ENCODE measurements around the gene PPFIBP1. TPM values are rescaled to one million over a fixed set of nuclear protein-coding genes. Genes with fewer than 3 reads are reported as not detected.

PPFIBP1 gene
- total RNA-seq, 1 experiment from 2014 or later = 88.6 TPM

DNA sequence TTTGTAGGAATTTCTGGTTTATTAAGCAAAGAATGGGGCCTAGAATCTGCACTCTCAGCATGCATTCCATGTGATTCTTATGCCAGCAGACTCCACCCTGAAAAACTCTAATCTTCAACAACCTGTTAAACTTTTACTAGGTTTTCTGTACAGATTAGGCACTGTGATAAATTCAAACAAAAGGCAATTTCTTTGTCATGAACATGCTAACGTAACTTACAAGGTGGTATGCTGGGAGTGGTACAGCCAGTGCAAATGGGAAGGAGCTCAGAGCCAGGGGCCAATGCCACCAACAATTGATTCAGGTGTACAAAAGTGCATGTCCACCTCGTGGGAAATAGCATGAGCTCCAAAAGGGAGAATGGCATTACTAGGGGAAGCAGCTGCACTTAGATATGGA lies 83.0 kb downstream of the PPFIBP1 start:
- intact Hi-C loops (cut with micrococcal nuclease; ENCODE audit: unreplicated experiment) (no loop called here), in situ Hi-C loops (cut with HindIII; ENCODE audit: low pct_unique_long_range_greater_than_20kb, low sequenced_read_pairs) (no loop called here)
- TF ChIP-seq TCF7L2 (IDR thresholded peaks at IDR 0.05; ENCODE audit: low read depth, low read length) = no peak
- peaks cover 6% of the 10 kb centered on the region; the same call in 1 of the 2 replicates for H3K9me3 ChIP-seq (ENCODE audit: control insufficient read depth, insufficient read depth, low read depth, low read length)
- H3K4me1 ChIP-seq (ENCODE audit: control insufficient read depth, insufficient read depth, low read length) = peaks cover 26% of the 10 kb centered on the region
- no peaks in the 10 kb centered on the region for H3K36me3 ChIP-seq (ENCODE audit: control insufficient read depth, insufficient read depth, low read length)
- ChIA-PET POLR2A (no interaction called here), CTCF (no interaction called here)
- ATAC-seq = no peak
- no peak for DNase-seq (ENCODE audit: low read depth, low spot score)
- H3K27me3 ChIP-seq (ENCODE audit: control insufficient read depth, insufficient read depth, low read length) = no peaks in the 10 kb centered on the region
- H3K27ac ChIP-seq (ENCODE audit: low read length) = no peak overlapping the region
- BruUV-seq (replicated peaks) = no TSS peak
- H3K4me3 ChIP-seq (ENCODE audit: low read depth in 2 of 2, low read length in 2 of 2) = no peak overlapping the region

DNA sequence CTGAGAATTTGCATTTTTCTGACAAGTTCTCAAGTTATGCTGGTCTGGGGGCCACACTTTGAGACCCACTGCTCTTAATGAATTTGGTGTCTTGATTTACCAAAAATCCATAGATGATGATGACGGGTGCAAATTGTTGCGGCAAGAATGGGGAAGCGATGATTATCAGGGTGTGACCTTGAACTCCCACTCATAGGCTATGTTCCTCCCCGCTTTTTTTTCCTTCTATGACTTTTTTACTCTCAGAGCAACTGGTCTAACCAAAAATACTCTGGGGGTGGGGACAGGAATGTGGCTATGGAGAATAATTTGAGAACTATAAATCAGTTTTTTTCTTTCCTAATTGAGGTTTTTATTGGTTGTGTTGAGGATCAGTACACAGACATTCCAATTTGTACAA lies 83.6 kb downstream of the PPFIBP1 start:
- Histone ChIP-seq H3K27ac (ENCODE audit: low read length) (no peak overlapping the region), H3K9me3 (ENCODE audit: control insufficient read depth, insufficient read depth, low read depth, low read length) (peaks cover 6% of the 10 kb centered on the region; the same call in 1 of the 2 replicates), H3K27me3 (ENCODE audit: control insufficient read depth, insufficient read depth, low read length) (no peaks in the 10 kb centered on the region), H3K36me3 (ENCODE audit: control insufficient read depth, insufficient read depth, low read length) (no peaks in the 10 kb centered on the region), H3K4me1 (ENCODE audit: control insufficient read depth, insufficient read depth, low read length) (peaks cover 26% of the 10 kb centered on the region), H3K4me3 (ENCODE audit: low read depth in 2 of 2, low read length in 2 of 2) (no peak overlapping the region)
- intact Hi-C loops (cut with micrococcal nuclease; ENCODE audit: unreplicated experiment) (no loop called here), in situ Hi-C loops (cut with HindIII; ENCODE audit: low pct_unique_long_range_greater_than_20kb, low sequenced_read_pairs) (no loop called here)
- ChIA-PET CTCF (no interaction called here), POLR2A (no interaction called here)
- ATAC-seq (no peak), DNase-seq (ENCODE audit: low read depth, low spot score) (no peak)
- no TSS peak for BruUV-seq (replicated peaks)
- TF ChIP-seq, protein P1, sequence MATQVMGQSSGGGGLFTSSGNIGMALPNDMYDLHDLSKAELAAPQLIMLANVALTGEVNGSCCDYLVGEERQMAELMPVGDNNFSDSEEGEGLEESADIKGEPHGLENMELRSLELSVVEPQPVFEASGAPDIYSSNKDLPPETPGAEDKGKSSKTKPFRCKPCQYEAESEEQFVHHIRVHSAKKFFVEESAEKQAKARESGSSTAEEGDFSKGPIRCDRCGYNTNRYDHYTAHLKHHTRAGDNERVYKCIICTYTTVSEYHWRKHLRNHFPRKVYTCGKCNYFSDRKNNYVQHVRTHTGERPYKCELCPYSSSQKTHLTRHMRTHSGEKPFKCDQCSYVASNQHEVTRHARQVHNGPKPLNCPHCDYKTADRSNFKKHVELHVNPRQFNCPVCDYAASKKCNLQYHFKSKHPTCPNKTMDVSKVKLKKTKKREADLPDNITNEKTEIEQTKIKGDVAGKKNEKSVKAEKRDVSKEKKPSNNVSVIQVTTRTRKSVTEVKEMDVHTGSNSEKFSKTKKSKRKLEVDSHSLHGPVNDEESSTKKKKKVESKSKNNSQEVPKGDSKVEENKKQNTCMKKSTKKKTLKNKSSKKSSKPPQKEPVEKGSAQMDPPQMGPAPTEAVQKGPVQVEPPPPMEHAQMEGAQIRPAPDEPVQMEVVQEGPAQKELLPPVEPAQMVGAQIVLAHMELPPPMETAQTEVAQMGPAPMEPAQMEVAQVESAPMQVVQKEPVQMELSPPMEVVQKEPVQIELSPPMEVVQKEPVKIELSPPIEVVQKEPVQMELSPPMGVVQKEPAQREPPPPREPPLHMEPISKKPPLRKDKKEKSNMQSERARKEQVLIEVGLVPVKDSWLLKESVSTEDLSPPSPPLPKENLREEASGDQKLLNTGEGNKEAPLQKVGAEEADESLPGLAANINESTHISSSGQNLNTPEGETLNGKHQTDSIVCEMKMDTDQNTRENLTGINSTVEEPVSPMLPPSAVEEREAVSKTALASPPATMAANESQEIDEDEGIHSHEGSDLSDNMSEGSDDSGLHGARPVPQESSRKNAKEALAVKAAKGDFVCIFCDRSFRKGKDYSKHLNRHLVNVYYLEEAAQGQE (IDR thresholded peaks at IDR 0.05; ENCODE audit: insufficient read depth in 1 of 2, low read depth in 2 of 2, low read length in 1 of 2) = no peak
- TF ChIP-seq TCF7L2 (IDR thresholded peaks at IDR 0.05; ENCODE audit: low read depth, low read length) (no peak), POLR2AphosphoS5 (IDR thresholded peaks at IDR 0.05; ENCODE audit: low read depth, low read length) (no peak), SIN3A (IDR thresholded peaks at IDR 0.05; ENCODE audit: borderline replicate concordance, insufficient read depth, low read depth, low read length) (no peak)
- TF ChIP-seq, protein P2, sequence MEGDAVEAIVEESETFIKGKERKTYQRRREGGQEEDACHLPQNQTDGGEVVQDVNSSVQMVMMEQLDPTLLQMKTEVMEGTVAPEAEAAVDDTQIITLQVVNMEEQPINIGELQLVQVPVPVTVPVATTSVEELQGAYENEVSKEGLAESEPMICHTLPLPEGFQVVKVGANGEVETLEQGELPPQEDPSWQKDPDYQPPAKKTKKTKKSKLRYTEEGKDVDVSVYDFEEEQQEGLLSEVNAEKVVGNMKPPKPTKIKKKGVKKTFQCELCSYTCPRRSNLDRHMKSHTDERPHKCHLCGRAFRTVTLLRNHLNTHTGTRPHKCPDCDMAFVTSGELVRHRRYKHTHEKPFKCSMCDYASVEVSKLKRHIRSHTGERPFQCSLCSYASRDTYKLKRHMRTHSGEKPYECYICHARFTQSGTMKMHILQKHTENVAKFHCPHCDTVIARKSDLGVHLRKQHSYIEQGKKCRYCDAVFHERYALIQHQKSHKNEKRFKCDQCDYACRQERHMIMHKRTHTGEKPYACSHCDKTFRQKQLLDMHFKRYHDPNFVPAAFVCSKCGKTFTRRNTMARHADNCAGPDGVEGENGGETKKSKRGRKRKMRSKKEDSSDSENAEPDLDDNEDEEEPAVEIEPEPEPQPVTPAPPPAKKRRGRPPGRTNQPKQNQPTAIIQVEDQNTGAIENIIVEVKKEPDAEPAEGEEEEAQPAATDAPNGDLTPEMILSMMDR (IDR thresholded peaks at IDR 0.05) = no peak

DNA sequence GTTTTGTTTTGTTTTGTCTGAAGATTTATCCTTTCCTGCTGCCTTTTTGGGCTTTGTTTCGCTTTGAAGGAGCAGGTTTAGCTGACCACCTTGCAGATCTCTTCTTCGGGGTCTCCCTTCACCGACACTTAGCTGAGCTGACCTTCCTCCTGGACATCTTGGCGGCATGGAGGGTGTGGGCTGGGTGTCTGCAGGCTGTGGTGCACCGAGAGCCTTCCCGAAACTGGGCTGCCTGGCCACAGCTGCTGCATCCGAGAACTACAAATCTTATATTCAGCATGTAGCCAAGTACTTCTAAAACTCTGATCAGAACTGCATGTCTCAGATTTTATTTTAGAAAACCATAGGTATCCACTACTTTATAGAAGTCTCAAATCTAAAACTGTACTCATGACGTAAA lies 84.9 kb downstream of the PPFIBP1 start:
- Histone ChIP-seq H3K4me1 (ENCODE audit: control insufficient read depth, insufficient read depth, low read length) (peaks cover 26% of the 10 kb centered on the region), H3K4me3 (ENCODE audit: low read depth in 2 of 2, low read length in 2 of 2) (no peak overlapping the region), H3K36me3 (ENCODE audit: control insufficient read depth, insufficient read depth, low read length) (no peaks in the 10 kb centered on the region), H3K27ac (ENCODE audit: low read length) (no peak overlapping the region), H3K9me3 (ENCODE audit: control insufficient read depth, insufficient read depth, low read depth, low read length) (peaks cover 6% of the 10 kb centered on the region; the same call in 1 of the 2 replicates), H3K27me3 (ENCODE audit: control insufficient read depth, insufficient read depth, low read length) (no peaks in the 10 kb centered on the region)
- POLR2A ChIA-PET = no interaction called here
- intact Hi-C loops (cut with micrococcal nuclease; ENCODE audit: unreplicated experiment) = no loop called here
- DNase-seq (ENCODE audit: low read depth, low spot score) (no peak), ATAC-seq (no peak)
- no TSS peak for BruUV-seq (replicated peaks)
- TF ChIP-seq POLR2AphosphoS5 (IDR thresholded peaks at IDR 0.05; ENCODE audit: low read depth, low read length) (no peak), TCF7L2 (IDR thresholded peaks at IDR 0.05; ENCODE audit: low read depth, low read length) (no peak), SIN3A (IDR thresholded peaks at IDR 0.05; ENCODE audit: borderline replicate concordance, insufficient read depth, low read depth, low read length) (no peak)
- TF ChIP-seq, protein P2 (IDR thresholded peaks at IDR 0.05) = no peak
- TF ChIP-seq, protein P1 (IDR thresholded peaks at IDR 0.05; ENCODE audit: insufficient read depth in 1 of 2, low read depth in 2 of 2, low read length in 1 of 2) = no peak
- in situ Hi-C loops (cut with HindIII; ENCODE audit: low pct_unique_long_range_greater_than_20kb, low sequenced_read_pairs) = no loop called here
- CTCF ChIA-PET = no interaction called here
